Duodenal mucosa (tissue), 2 donors: Measurements from ENCODE around the gene C10orf105.

Experiments
- H3K27ac ChIP-seq: one replicate; pipeline ENCODE4 v1.7.0; 2013; ENCODE audit warnings: low read depth, low read length
- H3K27me3 ChIP-seq, 2 donors: one replicate each; pipeline ENCODE4 v1.7.0; 2013; ENCODE audit warnings: low read length in 2 of 2, control low read depth in 1 of 2; ENCODE audit not compliant: insufficient read depth in 2 of 2, control insufficient read depth in 1 of 2
- H3K36me3 ChIP-seq, 2 donors: one replicate each; pipeline ENCODE4 v1.7.0; 2013; ENCODE audit warnings: low read length in 2 of 2, control low read depth in 1 of 2; ENCODE audit not compliant: insufficient read depth in 2 of 2, control insufficient read depth in 1 of 2
- H3K4me1 ChIP-seq, 2 donors: one replicate each; pipeline ENCODE4 v1.7.0; 2013; ENCODE audit warnings: low read length in 2 of 2, control low read depth in 1 of 2; ENCODE audit not compliant: insufficient read depth in 2 of 2, control insufficient read depth in 1 of 2
- H3K4me3 ChIP-seq, 2 donors: one replicate each; pipeline ENCODE4 v1.7.0; 2013; ENCODE audit warnings: low read length in 2 of 2, low read depth in 1 of 2
- H3K9ac ChIP-seq, 2 donors: one replicate each; pipeline ENCODE4 v1.7.0; 2013; ENCODE audit warnings: low read length in 2 of 2, low read depth in 1 of 2
- H3K9me3 ChIP-seq, 2 donors: one replicate each; pipeline ENCODE4 v1.7.0; 2013; ENCODE audit warnings: low read length in 2 of 2, control low read depth in 1 of 2; ENCODE audit not compliant: control insufficient read depth in 1 of 2

C10orf105 gene

DNA sequence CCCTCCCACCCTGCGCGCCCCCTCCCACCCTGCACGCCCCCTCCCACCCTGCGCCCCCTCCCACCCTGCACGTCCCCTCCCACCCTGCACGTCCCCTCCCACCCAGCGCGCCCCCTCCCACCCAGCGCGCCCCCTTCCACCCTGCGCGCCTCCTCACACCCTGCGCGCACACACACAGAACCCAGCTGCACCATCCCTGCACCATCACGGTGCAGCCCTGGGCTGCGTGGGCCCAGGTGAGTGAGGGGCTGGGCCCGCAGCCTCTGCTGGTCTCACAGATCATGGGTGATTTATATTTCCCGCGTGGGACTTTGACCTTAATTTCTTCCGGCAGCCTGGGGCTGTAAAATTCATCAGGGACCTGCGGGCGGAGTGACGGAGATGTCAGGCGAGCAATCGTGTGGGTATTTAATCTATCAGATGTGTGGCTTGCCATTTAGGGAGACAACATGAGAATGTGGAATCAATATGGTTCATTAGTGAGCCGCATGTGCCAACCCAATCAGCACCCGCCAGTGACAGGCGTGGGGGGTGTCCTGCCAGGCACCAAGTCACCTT is 57.7 kb downstream of the C10orf105 start:
- no peaks in the 10 kb centered on the region for H3K27me3 ChIP-seq
- H3K27ac ChIP-seq: no peak overlapping the region
- H3K4me1 ChIP-seq: peaks cover 17 to 36% of the 10 kb centered on the region in 2 donors

More for the DNA sequence above, 57.7 kb downstream of the C10orf105 start:
- no peaks in the 10 kb centered on the region for H3K9me3 ChIP-seq
- no peaks in the 10 kb centered on the region for H3K36me3 ChIP-seq
- H3K4me3 ChIP-seq: no peak overlapping the region
- H3K9ac ChIP-seq: no peak overlapping the region
